Activated naive CD4-positive, alpha-beta T cell treated with Interleukin-2 at 50 U/mL for 16 hours (primary cell): Measurements from ENCODE around the gene CHMP5.
"Not testable (repeated sequence)": the region's sequence is repeated elsewhere in the genome, so short reads cannot be mapped to it uniquely, and the experiment has no call there.

ENCODE experiments used
- DNase-seq: peaks from one replicate; pipeline ENCODE4 v3.0.0-alpha.2; 2020

The CHMP5 gene

GRCh38 chr9:33285502-33285901 is 20.7 kb downstream of the CHMP5 start:
- no peak for DNase-seq

- DNase-seq = peak; percentile 40
Measured at GRCh38 chr9:33287087-33287490, 22.2 kb downstream of the CHMP5 start.

- DNase-seq = no peak
Measured at GRCh38 chr9:33288235-33288634, 23.4 kb downstream of the CHMP5 start.

GRCh38 chr9:33288828-33289483 is 24.1 kb downstream of the CHMP5 start:
- DNase-seq = no peak

- peak; percentile 42 for DNase-seq
Measured at GRCh38 chr9:33289496-33289895, 24.6 kb downstream of the CHMP5 start.

GRCh38 chr9:33289936-33290246 is 25.0 kb downstream of the CHMP5 start:
- DNase-seq = no peak

- peak; percentile 99 for DNase-seq
Measured at GRCh38 chr9:33290247-33291030, 25.6 kb downstream of the CHMP5 start, which contains the start of gene NFX1. NFX1 (plus strand) TSS chr9:33290516; CDS start chr9:33290573, 57 bp downstream.

- no peak for DNase-seq
Measured at GRCh38 chr9:33291031-33291397, 26.2 kb downstream of the CHMP5 start.

GRCh38 chr9:33291901-33292300 is 27.1 kb downstream of the CHMP5 start:
- no peak for DNase-seq

- no peak for DNase-seq
Measured at GRCh38 chr9:33293782-33294181, 28.9 kb downstream of the CHMP5 start.

- DNase-seq = no peak
Measured at GRCh38 chr9:33294670-33295432, 30.0 kb downstream of the CHMP5 start.

- no peak for DNase-seq
Measured at GRCh38 chr9:33295571-33295970, 30.7 kb downstream of the CHMP5 start.

- DNase-seq = no peak
Measured at GRCh38 chr9:33297432-33297831, 32.6 kb downstream of the CHMP5 start.

GRCh38 chr9:33300546-33300945 is 35.7 kb downstream of the CHMP5 start:
- DNase-seq = no peak

- DNase-seq = no peak
Measured at GRCh38 chr9:33304362-33304761, 39.5 kb downstream of the CHMP5 start.

GRCh38 chr9:33306037-33306436 is 41.2 kb downstream of the CHMP5 start:
- DNase-seq = peak; percentile 16

GRCh38 chr9:33307067-33307466 is 42.2 kb downstream of the CHMP5 start:
- no peak for DNase-seq

GRCh38 chr9:33309903-33310302 is 45.1 kb downstream of the CHMP5 start:
- DNase-seq = no peak

GRCh38 chr9:33310748-33311147 is 45.9 kb downstream of the CHMP5 start:
- DNase-seq = no peak

- no peak for DNase-seq
Measured at GRCh38 chr9:33311953-33312352, 47.1 kb downstream of the CHMP5 start.

- DNase-seq = no peak
Measured at GRCh38 chr9:33315371-33315770, 50.5 kb downstream of the CHMP5 start.

- not testable (repeated sequence) for DNase-seq
Measured at GRCh38 chr9:33317136-33317535, 52.3 kb downstream of the CHMP5 start.

GRCh38 chr9:33318225-33318624 is 53.4 kb downstream of the CHMP5 start:
- DNase-seq = no peak

- no peak for DNase-seq
Measured at GRCh38 chr9:33318781-33319180, 53.9 kb downstream of the CHMP5 start.
